Measurements from ENCODE around the gene CRYBG3.

Gene CRYBG3

DNA sequence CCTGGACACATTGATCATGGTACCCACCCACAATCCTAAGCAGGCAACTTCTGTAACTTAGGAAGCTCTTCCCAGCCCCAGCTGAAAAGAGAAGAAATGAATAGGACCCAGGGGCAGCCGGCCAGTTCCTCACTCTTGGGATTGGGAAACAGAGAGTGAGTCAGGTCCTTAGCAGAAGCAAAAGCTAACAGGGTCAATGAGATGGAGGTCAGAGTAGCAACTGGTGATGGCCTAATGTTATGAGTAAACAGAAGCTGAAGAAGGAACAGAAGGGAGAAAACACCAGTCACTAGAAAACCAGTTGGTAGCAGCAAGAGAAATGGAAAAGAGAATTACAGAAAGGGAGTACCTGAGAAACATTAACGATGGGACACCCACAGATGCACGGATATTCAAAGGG, 130.5 kb downstream of the CRYBG3 start:
- Mint-ChIP-seq H3K9me3 (no peaks in the 10 kb centered on the region), H3K27me3 (no peaks in the 10 kb centered on the region), H3K4me3 (no peak overlapping the region), H3K36me3 (peaks cover 37 to 64% of the 10 kb centered on the region in 2 donors), H3K4me1 (peaks cover 2 to 6% of the 10 kb centered on the region in 2 donors), H3K27ac (no peak overlapping the region)
- ATAC-seq (replicated peaks) (no peak), DNase-seq (no peak)

DNA sequence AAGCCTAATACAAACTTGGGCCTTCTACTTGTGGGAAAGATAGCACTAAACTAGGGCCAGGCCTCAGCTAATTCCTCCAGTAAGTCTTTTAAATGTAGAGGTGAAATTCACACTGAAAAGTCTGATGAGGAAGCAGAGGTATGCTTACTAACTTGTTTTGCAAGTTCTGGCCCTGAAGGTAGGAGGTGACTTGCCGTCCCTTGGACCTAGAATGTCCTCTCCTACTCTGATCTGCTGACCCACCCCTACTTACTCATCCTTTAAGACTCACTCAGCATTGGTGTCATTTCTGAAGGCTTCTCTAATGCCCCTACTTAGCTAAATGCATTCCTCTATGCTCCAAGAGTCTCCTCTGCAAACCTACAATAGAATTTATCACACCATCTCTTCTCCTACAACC, 131.1 kb downstream of the CRYBG3 start:
- H3K9me3 Mint-ChIP-seq, result no peaks in the 10 kb centered on the region
- no peak overlapping the region for H3K27ac Mint-ChIP-seq
- DNase-seq (no peak), ATAC-seq (replicated peaks) (no peak)
- H3K27me3 Mint-ChIP-seq, result no peaks in the 10 kb centered on the region
- peaks cover 41 to 66% of the 10 kb centered on the region in 2 donors for H3K36me3 Mint-ChIP-seq
- peaks cover 2 to 6% of the 10 kb centered on the region in 2 donors for H3K4me1 Mint-ChIP-seq
- no peak overlapping the region for H3K4me3 Mint-ChIP-seq

DNA sequence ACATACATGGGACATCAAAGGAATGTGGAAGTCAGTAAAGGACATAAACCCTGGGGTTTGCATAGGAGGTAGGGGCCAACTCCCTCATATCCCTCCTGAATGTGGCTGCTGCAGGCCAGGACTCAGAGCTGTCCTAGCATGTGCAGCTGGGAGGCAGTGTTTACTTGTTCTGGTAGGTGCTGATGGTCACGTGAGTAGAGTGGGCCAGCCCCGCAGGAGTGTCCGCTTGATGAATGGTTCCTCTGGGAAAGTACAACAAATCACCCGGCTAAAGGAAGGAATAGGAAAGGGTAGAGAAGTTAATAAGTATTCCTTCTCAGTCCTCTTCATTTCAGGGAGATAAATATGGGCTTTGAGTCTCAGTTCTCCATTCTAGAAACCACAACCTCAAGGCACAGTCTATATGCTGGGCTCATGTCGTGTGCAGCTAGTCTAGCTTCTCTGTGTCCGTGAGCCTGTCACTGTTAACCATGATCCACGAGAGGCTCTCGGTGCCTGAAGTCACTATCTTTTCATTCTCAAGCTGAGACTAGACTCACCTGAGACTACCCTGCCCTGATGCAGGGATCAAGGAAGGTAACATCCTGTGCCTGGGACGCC, 132.5 kb downstream of the CRYBG3 start:
- Mint-ChIP-seq H3K9me3 (no peaks in the 10 kb centered on the region), H3K4me3 (no peak overlapping the region), H3K36me3 (peaks cover 37 to 64% of the 10 kb centered on the region in 2 donors), H3K27ac (no peak overlapping the region), H3K4me1 (peaks cover 5 to 13% of the 10 kb centered on the region in 2 donors), H3K27me3 (no peaks in the 10 kb centered on the region)
- DNase-seq (no peak), ATAC-seq (replicated peaks) (peak; percentile 59 to 78)

DNA sequence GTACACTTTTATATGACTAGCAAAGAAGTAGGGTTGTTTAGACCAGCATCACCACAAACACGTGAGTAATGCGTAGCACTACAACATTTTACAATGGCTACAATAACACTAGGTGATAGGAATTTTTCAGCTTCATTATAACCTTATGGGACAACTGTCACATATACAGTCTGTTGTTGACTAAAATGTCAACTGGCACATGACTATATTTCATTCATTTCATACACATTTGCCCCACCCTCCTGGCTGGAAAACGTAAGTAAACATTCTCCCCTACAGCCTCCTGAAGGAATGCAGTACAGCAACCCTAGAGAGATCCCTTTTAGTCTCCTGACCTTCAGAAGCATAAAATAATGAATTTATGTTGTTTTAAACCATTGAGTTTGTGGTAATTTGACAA, 134.2 kb downstream of the CRYBG3 start:
- H3K27ac Mint-ChIP-seq, result no peak overlapping the region

DNA sequence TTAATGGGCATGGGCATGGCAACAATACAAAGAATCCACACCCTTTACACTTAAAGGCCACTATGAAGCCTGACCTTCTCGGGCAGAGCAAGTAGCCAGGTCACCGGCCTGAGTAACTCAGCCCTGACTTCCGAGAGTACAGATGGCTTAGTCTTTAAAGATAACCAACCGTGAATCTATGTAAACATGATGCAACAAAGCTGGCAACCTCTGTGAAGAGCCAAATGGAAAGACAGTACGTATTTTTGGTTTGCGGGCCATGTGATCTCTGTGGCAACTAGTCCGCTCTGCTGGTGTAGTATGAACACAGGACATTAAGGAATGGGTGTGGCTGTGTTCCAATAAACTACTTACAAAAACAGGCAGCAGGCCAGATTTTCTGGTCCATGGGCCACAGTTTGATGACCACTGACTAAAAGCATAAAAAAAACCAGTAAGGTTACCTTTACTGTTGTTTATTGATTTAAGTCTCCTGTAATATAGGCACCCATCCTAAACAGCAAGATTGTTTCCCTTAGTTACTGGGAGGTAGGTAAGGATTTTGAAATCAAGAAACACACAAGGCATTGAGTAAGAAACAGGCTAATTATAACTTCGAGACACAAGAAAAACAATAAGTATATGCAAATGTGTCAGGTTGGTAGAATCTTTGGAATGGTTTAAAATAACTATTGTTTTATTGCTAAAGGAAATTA, 136.0 kb downstream of the CRYBG3 start:
- Mint-ChIP-seq H3K4me1 (peaks cover 12 to 29% of the 10 kb centered on the region in 2 donors), H3K27ac (no peak overlapping the region), H3K27me3 (no peaks in the 10 kb centered on the region), H3K9me3 (no peaks in the 10 kb centered on the region), H3K36me3 (peaks cover 29 to 57% of the 10 kb centered on the region in 2 donors), H3K4me3 (no peak overlapping the region)
- no peak for DNase-seq
- no peak for ATAC-seq (replicated peaks)

More for the DNA sequence above, 134.2 kb downstream of the CRYBG3 start:
- no peaks in the 10 kb centered on the region for H3K27me3 Mint-ChIP-seq
- peaks cover 24 to 55% of the 10 kb centered on the region in 2 donors for H3K36me3 Mint-ChIP-seq
- H3K4me3 Mint-ChIP-seq, result no peak overlapping the region
- no peak for ATAC-seq (replicated peaks)
- DNase-seq, result no peak
- no peaks in the 10 kb centered on the region for H3K9me3 Mint-ChIP-seq
- peaks cover 5 to 15% of the 10 kb centered on the region in 2 donors for H3K4me1 Mint-ChIP-seq

DNA sequence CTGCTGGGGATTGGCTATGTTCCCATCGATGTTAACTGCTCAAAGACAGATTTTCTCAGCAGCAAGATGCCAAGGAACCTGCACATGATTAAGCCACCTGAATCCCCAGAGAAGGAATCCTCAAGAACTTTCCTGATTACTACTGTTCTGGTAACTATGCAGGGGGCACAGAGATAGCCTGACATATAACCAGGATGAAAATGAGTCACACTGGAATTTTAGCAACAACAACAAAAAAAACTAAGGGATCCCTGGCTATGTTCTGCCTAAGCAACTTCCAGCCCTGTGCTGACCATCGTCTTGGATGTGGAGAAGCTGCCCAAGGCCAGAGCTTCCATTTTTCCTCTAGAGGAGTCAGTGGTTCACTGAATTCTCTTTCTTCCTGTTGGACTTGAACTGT, 136.6 kb downstream of the CRYBG3 start:
- no peaks in the 10 kb centered on the region for H3K9me3 Mint-ChIP-seq
- no peak overlapping the region for H3K4me3 Mint-ChIP-seq
- H3K36me3 Mint-ChIP-seq, result peaks cover 25 to 52% of the 10 kb centered on the region in 2 donors
- no peaks in the 10 kb centered on the region for H3K27me3 Mint-ChIP-seq
- H3K4me1 Mint-ChIP-seq, result peaks cover 12 to 29% of the 10 kb centered on the region in 2 donors
- no peak for ATAC-seq (replicated peaks)
- H3K27ac Mint-ChIP-seq, result no peak overlapping the region
- DNase-seq, result no peak

DNA sequence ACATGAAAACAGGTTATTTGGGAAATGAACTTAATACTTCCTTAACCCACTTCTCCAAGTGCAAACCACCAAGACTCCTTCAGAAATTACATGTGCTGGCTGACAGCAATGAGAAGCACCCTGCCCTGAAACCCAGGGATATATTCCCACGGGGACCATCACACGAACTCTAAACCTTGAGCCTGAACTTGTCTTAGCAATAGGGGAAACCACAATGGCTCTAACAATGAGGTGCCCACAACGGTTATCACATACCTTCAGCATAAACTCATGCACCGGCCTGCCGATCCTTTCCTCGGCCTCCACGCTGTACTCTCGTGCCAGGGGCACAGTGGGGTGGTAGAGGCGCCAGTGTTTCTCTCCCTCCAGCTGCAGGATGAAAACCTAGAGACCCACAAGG, 137.0 kb downstream of the CRYBG3 start:
- H3K36me3 Mint-ChIP-seq, result peaks cover 27 to 52% of the 10 kb centered on the region in 2 donors
- peaks cover 12 to 31% of the 10 kb centered on the region in 2 donors for H3K4me1 Mint-ChIP-seq
- ATAC-seq (replicated peaks) (no peak), DNase-seq (no peak)
- H3K9me3 Mint-ChIP-seq, result no peaks in the 10 kb centered on the region
- H3K27me3 Mint-ChIP-seq, result no peaks in the 10 kb centered on the region
- no peak overlapping the region for H3K27ac Mint-ChIP-seq
- H3K4me3 Mint-ChIP-seq, result no peak overlapping the region

DNA sequence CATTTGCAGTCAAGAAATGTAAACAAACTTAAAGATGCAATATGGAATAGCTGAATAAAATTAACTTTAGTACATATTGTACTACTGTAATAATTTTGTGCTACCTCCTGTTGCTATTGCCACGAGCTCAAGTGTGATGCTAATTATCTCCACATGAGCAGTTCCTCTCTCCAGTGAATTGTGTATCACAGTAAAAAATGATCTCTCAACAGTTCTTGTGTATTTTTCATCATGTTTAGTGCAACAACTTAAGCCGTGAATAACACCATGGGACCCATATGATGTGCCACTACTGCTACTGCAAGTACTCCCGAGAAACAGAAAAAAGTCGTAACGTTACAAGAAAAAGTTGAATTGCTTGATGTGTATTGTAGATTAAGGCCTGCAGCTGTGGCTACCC, 138.1 kb downstream of the CRYBG3 start:
- no peak overlapping the region for H3K27ac Mint-ChIP-seq

DNA sequence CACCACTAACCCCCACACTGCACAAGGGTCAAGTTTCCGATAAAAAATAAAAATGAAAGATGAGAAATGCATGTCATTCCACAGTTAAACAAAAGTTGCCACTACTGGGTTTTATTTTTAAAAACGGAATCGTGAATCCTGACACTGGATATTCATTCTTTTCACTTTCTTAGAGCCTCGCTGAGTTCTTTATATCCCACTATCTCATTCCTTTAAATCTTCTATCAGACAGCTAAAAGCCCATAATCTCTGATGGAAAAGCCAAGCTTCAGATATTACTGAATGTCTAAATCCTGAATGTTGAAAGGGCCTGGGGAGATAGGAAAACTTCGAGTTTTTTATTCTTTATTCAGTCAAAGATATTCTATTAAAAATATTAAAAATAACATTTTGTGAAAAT, 138.7 kb downstream of the CRYBG3 start:
- no peak for ATAC-seq (replicated peaks)
- Mint-ChIP-seq H3K27ac (no peak overlapping the region), H3K4me1 (peaks cover 13 to 31% of the 10 kb centered on the region in 2 donors), H3K4me3 (no peak overlapping the region), H3K9me3 (no peaks in the 10 kb centered on the region), H3K36me3 (peaks cover 27 to 48% of the 10 kb centered on the region in 2 donors), H3K27me3 (no peaks in the 10 kb centered on the region)
- DNase-seq, result no peak

More for the DNA sequence above, 138.1 kb downstream of the CRYBG3 start:
- Mint-ChIP-seq H3K27me3 (no peaks in the 10 kb centered on the region), H3K4me3 (no peak overlapping the region), H3K9me3 (no peaks in the 10 kb centered on the region), H3K36me3 (peaks cover 27 to 52% of the 10 kb centered on the region in 2 donors), H3K4me1 (peaks cover 15 to 36% of the 10 kb centered on the region in 2 donors)
- no peak for ATAC-seq (replicated peaks)
- DNase-seq, result no peak

DNA sequence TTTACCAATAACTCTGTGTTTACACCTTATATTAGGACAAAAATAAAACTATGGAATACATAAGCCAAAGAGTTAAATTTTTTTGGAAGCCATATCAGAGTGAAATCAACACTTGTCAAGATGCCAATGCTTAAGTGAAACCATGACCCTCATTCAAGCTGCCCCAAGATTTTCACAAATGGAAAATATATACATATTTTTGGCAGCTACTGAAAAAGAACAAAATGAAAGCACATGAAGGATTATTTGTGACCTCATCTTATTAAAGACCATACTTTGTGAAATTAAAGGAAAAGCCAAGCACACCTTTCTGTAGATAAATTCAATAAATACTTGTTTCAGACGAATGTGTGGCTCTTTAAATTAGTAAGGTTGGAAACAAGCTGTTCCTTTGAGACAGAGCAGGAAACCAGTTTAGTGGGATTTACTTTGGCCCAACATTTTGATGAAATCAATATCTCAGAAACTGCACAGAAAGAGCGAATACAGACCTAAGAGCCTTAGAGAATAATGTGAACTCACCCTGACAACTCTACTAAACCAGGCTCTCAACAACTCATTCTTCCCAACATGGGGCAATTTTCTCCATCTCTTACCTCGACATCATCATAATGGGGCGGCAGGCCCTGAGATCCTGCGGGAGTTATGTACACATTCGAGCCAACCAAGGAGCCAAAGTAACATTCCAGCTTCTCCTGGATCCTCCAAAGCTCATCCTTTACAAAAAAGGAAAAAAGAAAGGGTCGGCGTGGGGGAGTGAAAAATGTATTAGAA, 139.4 kb downstream of the CRYBG3 start:
- no peak for DNase-seq
- no peaks in the 10 kb centered on the region for H3K27me3 Mint-ChIP-seq

DNA sequence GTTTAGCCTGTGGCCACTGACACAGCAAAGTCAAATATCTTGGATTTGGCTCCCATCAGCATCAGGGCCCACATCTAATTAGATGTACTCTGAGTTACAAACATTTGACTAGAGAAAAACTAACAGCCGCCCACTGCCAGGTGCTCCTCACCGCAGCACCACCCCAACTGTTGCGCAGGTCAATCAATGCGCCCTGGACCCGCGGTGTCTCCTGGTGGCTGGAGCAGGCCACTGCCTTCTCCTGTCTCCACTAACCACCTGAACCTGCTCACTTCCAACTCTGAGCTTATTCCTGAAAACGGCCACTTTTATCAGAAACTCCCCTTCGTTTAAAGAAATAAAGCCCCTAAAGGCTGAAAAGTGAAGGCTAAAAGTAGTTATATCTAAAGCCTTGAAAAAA, 146.2 kb downstream of the CRYBG3 start:
- ATAC-seq (replicated peaks) (no peak), DNase-seq (no peak)
- H3K27me3 Mint-ChIP-seq, result no peaks in the 10 kb centered on the region
- no peaks in the 10 kb centered on the region for H3K9me3 Mint-ChIP-seq
- no peak overlapping the region for H3K27ac Mint-ChIP-seq
- no peak overlapping the region for H3K4me3 Mint-ChIP-seq
- peaks cover 8 to 24% of the 10 kb centered on the region in 2 donors for H3K36me3 Mint-ChIP-seq
- peaks cover 29 to 64% of the 10 kb centered on the region in 2 donors for H3K4me1 Mint-ChIP-seq

More for the DNA sequence above, 139.4 kb downstream of the CRYBG3 start:
- peaks cover 24 to 49% of the 10 kb centered on the region in 2 donors for H3K36me3 Mint-ChIP-seq
- no peak overlapping the region for H3K27ac Mint-ChIP-seq
- H3K4me3 Mint-ChIP-seq, result no peak overlapping the region
- no peaks in the 10 kb centered on the region for H3K9me3 Mint-ChIP-seq
- H3K4me1 Mint-ChIP-seq, result peaks cover 13 to 35% of the 10 kb centered on the region in 2 donors
- ATAC-seq (replicated peaks), result no peak

DNA sequence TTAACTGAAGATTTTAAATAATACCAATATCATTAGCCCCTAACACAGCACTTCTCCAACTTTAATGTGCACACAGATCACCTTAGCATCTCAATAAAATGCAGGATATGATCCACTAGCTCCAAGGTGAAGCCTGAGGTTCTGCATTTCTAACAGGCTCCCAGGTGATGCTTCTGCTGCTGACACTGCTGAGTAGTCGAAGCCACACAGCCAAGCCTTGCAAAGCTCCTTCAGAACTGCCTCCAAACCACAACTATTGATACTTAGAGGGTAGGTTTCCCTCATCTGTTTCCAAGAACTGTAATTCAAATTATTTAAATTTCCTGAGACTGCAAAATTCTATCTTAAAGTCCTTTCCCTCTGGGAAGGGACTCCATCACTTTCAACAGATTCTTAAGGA, 146.6 kb downstream of the CRYBG3 start:
- Mint-ChIP-seq H3K27me3 (no peaks in the 10 kb centered on the region), H3K4me3 (no peak overlapping the region), H3K36me3 (peaks cover 8 to 24% of the 10 kb centered on the region in 2 donors), H3K27ac (no peak overlapping the region), H3K9me3 (no peaks in the 10 kb centered on the region), H3K4me1 (peaks cover 30 to 64% of the 10 kb centered on the region in 2 donors)
- no peak for ATAC-seq (replicated peaks)
- no peak for DNase-seq

DNA sequence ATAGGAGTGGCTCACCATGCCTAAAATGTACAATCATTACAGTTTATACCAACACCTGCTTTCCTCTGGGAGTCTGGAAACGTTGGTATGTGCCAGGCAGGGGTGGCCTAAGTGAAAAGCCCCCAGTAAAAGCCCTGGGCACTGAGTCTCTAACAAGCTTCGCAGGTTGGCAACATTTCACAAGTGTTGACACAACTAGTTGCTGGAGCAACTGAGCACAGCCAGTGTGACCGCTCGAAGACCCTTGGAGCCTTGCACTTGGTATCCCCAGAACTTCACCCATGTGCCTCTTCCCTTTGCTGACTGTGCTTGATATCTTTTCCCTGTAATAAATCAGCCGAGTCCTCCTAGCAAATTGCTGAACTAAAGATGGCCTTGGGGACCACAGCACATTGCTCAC, 147.7 kb downstream of the CRYBG3 start:
- H3K27ac Mint-ChIP-seq, result no peak overlapping the region
- H3K4me3 Mint-ChIP-seq, result no peak overlapping the region
- no peak for DNase-seq
- H3K36me3 Mint-ChIP-seq, result peaks cover 6 to 19% of the 10 kb centered on the region in 2 donors
- H3K4me1 Mint-ChIP-seq, result peaks cover 27 to 57% of the 10 kb centered on the region in 2 donors
- no peaks in the 10 kb centered on the region for H3K9me3 Mint-ChIP-seq
- H3K27me3 Mint-ChIP-seq, result no peaks in the 10 kb centered on the region
- ATAC-seq (replicated peaks), result no peak

DNA sequence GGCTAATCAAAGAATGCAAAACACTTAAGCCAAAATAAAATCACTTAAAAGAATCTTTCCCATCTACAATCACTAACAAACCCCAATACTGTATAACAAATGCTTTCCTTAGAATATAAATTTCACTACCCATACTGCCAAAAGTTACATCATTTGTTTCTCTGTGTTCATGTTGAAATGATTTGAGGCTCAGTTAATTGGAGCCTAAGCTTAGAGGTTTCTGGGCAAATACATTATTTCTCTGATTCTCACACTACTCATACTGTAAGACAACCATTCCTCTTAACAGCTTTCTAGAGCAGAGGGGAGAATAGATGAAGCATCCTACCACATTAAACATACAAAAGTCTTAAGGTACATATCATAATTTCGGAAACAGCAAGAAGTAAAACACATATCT, 148.3 kb downstream of the CRYBG3 start:
- peak overlapping the region in 1 of 2 donors; percentile 90 for H3K4me3 Mint-ChIP-seq
- no peak for ATAC-seq (replicated peaks)
- no peaks in the 10 kb centered on the region for H3K9me3 Mint-ChIP-seq
- no peaks in the 10 kb centered on the region for H3K27me3 Mint-ChIP-seq
- H3K27ac Mint-ChIP-seq, result peak overlapping the region; percentile 49
- peaks cover 6 to 15% of the 10 kb centered on the region in 2 donors for H3K36me3 Mint-ChIP-seq
- no peak for DNase-seq
- peaks cover 30 to 61% of the 10 kb centered on the region in 2 donors for H3K4me1 Mint-ChIP-seq
